ENCODE results near the gene SLC22A14. TPM values are rescaled to one million over a fixed set of nuclear protein-coding genes. Genes with fewer than 3 reads are reported as not detected.
"Not testable (repeated sequence)": the region's sequence is repeated elsewhere in the genome, so short reads cannot be mapped to it uniquely, and the experiment has no call there.

Gene SLC22A14
- total RNA-seq, 2 donors from 2014 or later: 0.41 TPM; not detected in 1

- H3K27me3 ChIP-seq (replicated peaks; ENCODE audit: insufficient read depth): no peaks in the 10 kb centered on the region
- H3K36me3 ChIP-seq: no peaks in the 10 kb centered on the region
- no peak overlapping the region for H3K27ac ChIP-seq
- no peak for TF ChIP-seq CTCF (IDR thresholded peaks at IDR 0.05)
- no peaks in the 10 kb centered on the region for H3K4me1 ChIP-seq (ENCODE audit: control insufficient read depth in 1 of 2, low read depth in 2 of 2)
- no peak overlapping the region for H3K4me3 ChIP-seq
- DNase-seq (ENCODE audit: low spot score): no peak
- no peaks in the 10 kb centered on the region for H3K9me3 ChIP-seq
- ATAC-seq (ENCODE audit: insufficient number of reproducible peaks, low FRiP score, low read depth): no peak
Observed at GRCh38 chr3:38315488-38316230, 33.6 kb downstream of the SLC22A14 start.

- Histone ChIP-seq H3K4me1 (ENCODE audit: control insufficient read depth in 1 of 2, low read depth in 2 of 2) (no peaks in the 10 kb centered on the region), H3K4me3 (no peak overlapping the region), H3K27ac (no peak overlapping the region), H3K9me3 (no peaks in the 10 kb centered on the region), H3K27me3 (replicated peaks; ENCODE audit: insufficient read depth) (no peaks in the 10 kb centered on the region), H3K36me3 (no peaks in the 10 kb centered on the region)
- ATAC-seq (ENCODE audit: insufficient number of reproducible peaks, low FRiP score, low read depth): no peak
- DNase-seq (ENCODE audit: low spot score): no peak
- TF ChIP-seq CTCF (IDR thresholded peaks at IDR 0.05): no peak
Observed at GRCh38 chr3:38316356-38317191, 34.5 kb downstream of the SLC22A14 start.

- no peak for TF ChIP-seq CTCF (IDR thresholded peaks at IDR 0.05)
- H3K9me3 ChIP-seq: no peaks in the 10 kb centered on the region
- H3K27me3 ChIP-seq (replicated peaks; ENCODE audit: insufficient read depth): no peaks in the 10 kb centered on the region
- no peak for ATAC-seq (ENCODE audit: insufficient number of reproducible peaks, low FRiP score, low read depth)
- no peaks in the 10 kb centered on the region for H3K36me3 ChIP-seq
- DNase-seq (ENCODE audit: low spot score): no peak
- H3K4me3 ChIP-seq: no peak overlapping the region
- no peaks in the 10 kb centered on the region for H3K4me1 ChIP-seq (ENCODE audit: control insufficient read depth in 1 of 2, low read depth in 2 of 2)
- H3K27ac ChIP-seq: no peak overlapping the region
Observed at GRCh38 chr3:38317192-38317759, 35.2 kb downstream of the SLC22A14 start.

GRCh38 chr3:38318766-38319671 is 36.9 kb downstream of the SLC22A14 start:
- TF ChIP-seq CTCF (IDR thresholded peaks at IDR 0.05): no peak
- Histone ChIP-seq H3K4me1 (ENCODE audit: control insufficient read depth in 1 of 2, low read depth in 2 of 2) (no peaks in the 10 kb centered on the region), H3K36me3 (no peaks in the 10 kb centered on the region), H3K4me3 (no peak overlapping the region), H3K27ac (no peak overlapping the region), H3K9me3 (no peaks in the 10 kb centered on the region), H3K27me3 (replicated peaks; ENCODE audit: insufficient read depth) (no peaks in the 10 kb centered on the region)
- ATAC-seq (ENCODE audit: insufficient number of reproducible peaks, low FRiP score, low read depth): no peak
- DNase-seq (ENCODE audit: low spot score): no peak

- not testable (repeated sequence) for H3K36me3 ChIP-seq; H3K27me3 ChIP-seq (replicated peaks; ENCODE audit: insufficient read depth); H3K27ac ChIP-seq; ATAC-seq (ENCODE audit: insufficient number of reproducible peaks, low FRiP score, low read depth); H3K4me3 ChIP-seq; DNase-seq (ENCODE audit: low spot score); H3K4me1 ChIP-seq (ENCODE audit: control insufficient read depth in 1 of 2, low read depth in 2 of 2); H3K9me3 ChIP-seq
Observed at GRCh38 chr3:38320638-38321037, 38.5 kb downstream of the SLC22A14 start.

Data from thoracic aorta (tissue), 2 donors.